Non-pigmented ciliary epithelial cell (primary cell): Measurements from ENCODE around the gene AGPAT3.
"Not testable (repeated sequence)": the region's sequence is repeated elsewhere in the genome, so short reads cannot be mapped to it uniquely, and the experiment has no call there.

Source experiments
- DNase-seq: peaks from one replicate; pipeline ENCODE4 v3.0.0-alpha.2; 2010; ENCODE audit warnings: low read depth

AGPAT3 gene

DNA sequence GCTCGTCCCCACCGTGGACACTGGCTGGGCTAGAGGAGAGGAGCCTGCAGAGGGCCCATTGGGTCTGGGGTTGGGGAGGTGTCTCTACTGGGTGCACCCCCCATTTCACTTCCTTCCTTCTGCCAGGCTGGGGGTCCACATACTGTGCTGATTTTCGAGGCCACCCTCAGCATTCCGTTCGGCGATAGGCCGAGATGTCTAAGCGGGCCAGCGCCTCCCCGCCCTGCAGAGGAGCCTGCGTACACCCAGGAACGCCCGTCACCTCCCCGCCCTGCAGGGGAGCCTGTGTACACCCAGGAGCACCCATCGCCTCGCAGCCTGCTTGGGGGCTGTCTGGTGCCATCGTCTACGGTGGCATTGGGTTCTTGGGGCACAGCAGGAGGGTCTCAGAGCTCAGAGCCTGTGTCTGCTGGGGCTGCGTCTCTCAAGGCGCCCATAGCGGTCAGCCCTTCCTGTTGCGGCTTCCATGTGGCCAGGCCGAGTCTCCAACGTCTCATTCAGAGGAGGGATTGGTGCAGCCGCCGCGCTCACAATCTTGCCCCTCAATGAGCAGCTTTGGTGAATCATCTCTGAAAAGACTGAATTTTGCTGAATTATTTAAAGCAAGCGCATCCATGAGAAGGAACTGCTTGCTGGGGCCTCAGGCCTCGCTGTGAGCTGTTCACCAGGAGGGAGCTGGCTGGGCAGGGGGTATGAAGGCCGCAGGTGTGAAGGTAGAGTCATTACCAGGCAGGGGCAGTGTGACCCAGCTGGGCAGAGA, 30.7 kb upstream of the AGPAT3 start:
- DNase-seq, result no peak

DNA sequence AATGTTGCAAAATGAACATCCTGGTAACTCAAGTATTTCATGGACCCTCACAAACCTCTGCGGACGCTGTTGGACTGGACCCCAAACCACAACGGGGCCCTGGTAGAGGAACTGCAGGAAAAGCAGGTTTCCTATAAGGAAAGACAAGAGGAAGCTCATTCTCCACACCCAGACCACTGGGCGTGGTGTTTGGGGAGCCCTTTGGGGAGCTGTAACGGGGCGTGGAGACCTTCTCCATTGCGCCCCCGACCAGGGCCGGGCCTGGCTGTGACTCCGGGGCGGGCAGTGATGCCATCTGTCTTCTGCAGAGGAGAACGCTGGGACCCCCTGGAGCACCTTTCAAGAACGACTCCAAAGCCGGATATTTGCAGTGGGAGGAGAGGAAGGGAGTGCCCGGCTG, 30.0 kb upstream of the AGPAT3 start:
- DNase-seq, result no peak

DNA sequence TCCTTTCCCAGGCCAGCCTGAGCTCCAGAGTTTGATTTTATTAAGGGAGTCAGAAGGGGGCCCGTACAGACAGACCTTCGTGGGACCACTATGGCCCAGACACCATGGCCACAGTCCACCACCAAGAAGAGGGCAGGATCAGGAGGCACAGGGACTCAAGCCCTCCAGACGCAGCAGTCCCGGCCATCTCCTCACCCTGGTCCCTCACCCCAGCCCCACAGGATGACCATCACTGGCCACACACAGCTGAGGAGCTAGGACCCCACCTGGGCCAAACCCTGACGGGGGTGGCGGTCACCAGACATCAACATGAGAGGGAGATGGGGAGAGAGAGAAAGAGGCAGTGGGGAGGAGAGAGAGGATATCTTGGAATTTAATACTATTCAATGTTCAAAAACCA, 29.2 kb upstream of the AGPAT3 start:
- DNase-seq, result no peak

DNA sequence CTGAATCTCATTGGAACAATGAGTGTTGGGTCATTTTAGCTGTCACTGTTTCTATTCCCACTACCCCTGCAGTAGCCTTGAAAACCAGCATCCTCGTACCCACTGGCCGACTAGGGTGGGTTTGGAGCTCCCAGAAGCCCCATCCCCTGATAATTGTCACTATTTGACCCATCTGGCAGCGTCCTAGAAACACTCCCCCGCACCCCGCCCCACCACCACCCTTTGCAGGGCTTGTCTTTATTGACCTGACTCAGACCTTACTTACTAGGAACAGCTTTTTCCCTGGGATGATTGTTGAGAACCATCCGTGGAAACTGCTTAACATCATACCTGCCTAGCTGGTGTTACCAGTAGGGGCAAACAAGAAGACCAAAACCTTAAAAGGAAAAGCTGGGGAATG, 28.4 kb upstream of the AGPAT3 start:
- DNase-seq, result no peak

DNA sequence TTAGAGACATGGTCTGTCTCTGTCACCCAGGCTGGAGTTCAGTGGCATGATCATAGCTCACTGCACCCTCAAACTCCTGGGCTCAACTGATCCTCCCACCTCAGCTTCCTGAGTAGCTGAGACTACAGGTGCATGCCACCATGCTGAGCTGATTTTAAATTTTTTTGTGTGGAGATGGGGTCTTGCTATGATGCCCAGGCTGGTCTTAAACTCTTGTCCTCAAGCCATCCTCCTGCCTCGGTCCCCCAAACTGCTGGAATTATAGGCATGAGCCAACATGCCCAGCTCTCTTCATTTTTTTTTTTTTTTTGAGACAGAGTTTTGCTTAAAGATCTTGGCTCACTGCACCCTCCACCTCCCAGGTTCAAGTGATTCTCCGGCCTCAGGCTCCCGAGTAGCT, 24.8 kb upstream of the AGPAT3 start:
- no peak for DNase-seq

DNA sequence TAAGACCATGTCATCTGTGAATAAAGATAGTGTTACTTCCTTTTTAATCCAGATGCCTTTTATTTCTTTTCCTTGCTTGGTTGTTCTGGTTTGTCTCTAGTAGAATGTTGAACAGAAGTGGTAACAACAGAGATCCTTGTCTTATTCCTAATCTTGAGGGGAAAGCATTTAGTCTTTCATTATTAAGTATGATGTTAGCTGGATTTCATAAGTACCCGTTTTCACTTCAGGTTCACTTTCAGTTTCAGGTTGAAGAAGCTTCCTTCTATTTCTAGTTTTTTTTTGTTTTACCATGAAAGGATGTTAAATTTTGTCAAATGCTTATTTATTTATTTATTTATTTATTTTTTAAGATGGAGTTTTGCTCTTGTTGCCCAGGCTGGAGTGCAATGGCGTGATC, 22.3 kb upstream of the AGPAT3 start:
- DNase-seq, result no peak

DNA sequence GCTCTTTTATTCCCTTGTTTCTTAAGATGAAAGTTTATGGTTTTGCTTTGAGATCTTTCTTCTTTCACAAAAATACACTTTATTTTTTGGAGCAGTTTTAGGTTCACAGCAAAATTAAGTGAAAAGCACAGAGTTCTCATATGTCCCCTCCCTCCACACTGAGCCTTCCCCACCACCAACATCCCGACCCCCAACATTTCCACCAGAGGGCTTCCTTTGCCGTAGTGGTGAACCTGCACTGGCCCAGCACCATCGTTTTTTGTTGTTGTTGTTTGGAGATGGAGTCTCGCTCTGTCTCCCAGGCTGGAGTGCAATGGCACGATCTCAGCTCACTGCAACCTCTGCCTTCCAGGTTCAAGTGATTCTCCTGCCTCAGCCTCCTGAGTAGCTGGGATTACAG, 20.1 kb upstream of the AGPAT3 start:
- not testable (repeated sequence) for DNase-seq

DNA sequence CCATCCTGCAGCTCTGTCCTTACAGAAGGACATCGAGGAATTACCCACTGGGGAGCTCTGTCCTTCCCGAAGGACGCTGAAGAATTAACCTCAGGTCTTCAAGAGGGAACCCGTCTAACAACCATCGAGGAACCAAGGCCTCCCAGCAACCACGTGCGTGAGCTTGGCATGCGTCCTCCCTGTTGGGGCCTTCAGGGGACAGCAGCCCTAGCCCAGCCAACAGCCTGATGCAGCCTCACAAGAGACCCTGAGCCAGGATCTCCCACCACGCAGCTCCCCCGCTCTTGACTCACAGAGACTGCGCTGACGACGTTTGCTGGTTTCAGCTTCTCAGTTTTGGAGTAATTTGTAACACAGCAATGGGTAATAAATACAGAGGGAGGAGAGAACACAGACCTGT, 19.6 kb upstream of the AGPAT3 start:
- DNase-seq, result no peak

DNA sequence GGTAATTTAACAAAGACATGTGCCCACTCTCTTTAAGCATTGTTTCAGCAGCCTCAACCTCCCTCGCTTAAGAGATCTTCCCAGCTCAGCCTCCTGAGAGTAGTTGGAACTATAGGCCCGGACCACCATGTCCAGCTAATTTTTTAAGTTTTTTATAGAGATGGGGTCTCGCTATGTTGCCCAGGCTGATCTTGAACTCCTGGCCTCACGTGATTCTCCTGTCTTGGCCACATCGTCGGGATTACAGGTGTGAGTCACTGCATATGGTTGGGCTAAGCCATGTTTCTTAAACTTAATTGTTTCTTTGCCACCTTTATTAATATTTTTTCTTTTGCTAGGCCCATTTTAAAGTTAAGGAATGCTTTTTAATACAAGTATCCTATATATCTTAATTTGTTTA, 18.6 kb upstream of the AGPAT3 start:
- DNase-seq, result no peak

DNA sequence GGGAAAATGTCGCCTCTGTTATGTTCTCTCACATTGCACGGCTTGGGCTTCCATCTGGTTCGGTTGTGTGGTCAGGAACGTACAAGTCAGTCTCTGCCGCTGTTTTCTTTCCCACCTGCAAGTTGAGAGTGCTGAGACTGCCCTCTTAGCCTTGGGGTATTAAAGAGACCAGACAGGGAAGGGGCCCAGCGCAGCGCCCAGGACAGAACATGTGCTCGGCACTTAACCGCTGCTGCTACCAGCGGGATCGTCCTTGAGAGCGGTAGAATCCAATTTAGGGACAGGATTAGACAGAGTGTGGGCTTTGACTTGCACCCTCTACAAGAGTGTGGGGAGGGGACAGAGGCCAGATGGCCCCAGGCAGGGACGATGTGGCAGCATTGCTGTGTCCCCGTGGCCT, 17.7 kb upstream of the AGPAT3 start:
- DNase-seq, result no peak

DNA sequence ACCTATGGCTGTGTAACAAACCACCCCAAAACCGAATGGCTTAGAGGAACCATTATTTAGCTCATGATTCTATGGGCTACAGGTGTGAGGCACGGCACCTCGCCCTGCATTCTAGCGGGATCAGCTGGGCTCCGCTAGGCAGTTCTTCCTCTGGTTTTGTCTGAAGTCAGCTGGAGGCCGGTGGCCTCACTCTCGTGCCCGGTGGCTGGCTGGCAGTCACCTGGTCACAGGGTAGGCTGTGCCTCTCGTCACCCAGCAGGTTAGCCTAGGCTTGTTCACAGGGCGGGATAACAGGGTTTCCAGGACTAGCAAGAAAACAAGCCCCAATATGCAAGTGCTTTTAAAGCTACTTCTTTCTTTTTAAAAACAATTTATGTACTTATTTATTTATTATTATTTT, 16.3 kb upstream of the AGPAT3 start:
- no peak for DNase-seq

DNA sequence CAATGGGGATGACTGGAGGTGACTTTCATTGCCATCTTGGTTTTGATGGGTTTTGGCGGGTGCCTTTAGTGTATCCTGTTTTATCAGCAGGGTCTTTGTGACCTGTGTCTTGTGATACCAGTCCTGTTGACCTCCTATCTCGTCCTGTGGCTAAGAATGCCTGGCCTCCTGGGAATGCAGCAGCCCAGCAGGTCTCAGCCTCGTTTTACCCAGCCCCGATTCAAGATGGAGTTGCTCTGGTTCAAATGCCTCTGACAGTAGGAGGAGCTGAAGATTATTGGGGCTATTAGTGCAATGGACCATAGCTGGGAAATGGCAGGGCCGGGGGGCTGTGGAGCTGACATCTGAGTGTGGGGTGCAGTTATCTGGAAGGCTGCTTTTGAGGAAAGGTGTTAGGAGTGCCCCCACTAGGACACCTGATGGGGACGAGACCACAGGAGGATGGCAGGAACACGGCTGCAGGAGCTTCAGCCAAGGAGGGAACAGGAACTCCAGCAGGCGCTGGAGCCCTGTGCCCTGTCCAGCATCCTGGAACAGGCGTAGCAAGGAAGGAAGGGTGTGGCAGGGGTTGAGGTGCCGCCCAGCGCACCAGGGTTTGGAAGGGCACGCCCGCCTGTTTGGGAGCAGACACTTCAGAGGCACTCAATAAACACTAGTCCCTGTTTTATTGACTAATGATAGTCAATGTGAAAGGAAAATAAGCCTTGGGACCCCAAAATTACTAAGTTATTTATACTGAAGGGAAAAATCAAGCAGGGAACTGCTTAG, 15.3 kb upstream of the AGPAT3 start:
- no peak for DNase-seq

DNA sequence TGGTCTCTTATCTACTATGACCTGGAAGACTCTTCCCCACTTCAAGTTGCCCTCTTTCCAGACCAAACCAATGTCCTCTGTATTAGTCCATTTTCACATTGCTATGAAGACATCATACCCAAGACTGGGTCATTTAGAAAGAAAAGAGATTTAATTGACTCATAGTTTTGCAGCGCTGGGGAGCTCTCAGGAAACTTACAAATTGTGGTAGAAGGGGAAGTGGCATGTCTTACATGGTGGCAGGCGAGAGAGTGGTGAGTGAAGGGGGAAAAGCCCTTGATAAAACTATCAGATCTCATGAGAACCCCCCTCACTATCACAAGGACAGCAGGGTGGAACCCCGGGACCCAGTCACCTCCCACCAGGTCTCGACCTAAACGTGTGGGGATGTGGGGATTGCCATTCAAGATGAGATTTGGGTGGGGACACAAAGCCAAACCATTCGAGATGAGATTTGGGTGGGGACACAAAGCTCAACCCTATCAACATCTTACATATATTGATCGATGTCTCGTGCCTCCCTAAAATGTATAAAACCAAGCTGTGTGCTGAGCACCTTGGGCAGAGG, 14.2 kb upstream of the AGPAT3 start:
- no peak for DNase-seq

DNA sequence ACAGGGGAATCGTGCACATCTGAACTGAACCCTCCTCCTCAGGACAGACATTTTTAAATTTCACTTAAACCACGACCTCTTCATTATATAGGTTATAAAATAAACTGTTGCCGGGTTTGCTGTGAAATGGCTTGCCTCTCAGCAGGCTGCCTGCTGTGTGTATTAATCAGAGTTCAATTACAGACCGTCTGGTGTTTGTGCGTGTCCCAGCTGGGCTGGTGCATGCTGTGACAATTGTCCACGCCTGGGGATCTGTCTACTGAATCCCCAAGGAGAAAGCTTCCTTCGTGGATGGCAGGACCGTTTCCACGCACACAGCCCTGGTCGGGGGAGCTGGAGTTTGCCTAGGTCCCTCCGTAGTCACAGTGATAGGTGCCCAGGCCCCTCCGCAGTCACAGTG, 13.4 kb upstream of the AGPAT3 start:
- no peak for DNase-seq

DNA sequence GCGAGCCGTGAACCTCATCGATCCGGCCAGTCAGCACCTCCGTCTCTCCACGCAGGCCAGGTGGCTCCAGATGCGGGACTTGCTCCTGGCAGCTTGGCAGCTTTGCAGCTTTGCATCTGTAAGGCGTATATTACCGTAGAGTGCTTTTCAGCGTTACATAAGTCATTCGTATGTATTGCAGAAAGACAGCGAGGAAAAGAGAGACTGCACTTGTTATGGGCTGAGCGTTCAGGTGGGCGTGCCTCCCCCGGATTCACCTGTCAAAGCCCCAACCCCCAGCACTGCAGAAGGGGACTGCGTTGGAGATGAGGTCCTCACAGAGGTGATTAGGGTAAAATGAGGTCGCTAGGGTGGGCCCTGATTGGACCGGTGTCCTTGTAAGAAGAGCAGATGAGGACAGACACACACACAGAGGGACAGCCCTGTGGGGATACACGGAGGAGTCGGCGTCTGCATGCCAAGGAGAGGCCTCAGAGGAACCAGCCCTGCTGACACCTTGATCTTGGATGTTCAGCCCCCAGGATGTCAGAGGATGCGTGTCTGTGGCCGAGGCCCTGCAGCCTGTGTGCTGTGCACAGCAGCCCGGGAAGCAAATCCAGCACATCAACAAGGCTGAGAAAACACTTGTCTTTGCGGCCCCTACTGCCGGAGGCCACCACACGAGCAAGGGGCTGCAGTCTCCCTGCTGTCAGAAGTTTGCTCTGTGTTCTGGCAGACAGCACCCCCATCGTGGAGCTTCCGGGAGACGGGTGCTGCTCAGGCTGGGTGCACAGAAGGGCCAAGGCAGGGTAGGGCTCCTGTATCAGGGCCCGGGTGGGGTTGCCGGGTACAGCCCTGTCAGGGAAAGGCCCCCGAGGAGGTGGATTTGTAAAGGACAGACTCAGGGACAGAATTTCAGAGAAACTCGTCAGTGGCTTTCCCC, 10.9 kb upstream of the AGPAT3 start:
- DNase-seq, result no peak

DNA sequence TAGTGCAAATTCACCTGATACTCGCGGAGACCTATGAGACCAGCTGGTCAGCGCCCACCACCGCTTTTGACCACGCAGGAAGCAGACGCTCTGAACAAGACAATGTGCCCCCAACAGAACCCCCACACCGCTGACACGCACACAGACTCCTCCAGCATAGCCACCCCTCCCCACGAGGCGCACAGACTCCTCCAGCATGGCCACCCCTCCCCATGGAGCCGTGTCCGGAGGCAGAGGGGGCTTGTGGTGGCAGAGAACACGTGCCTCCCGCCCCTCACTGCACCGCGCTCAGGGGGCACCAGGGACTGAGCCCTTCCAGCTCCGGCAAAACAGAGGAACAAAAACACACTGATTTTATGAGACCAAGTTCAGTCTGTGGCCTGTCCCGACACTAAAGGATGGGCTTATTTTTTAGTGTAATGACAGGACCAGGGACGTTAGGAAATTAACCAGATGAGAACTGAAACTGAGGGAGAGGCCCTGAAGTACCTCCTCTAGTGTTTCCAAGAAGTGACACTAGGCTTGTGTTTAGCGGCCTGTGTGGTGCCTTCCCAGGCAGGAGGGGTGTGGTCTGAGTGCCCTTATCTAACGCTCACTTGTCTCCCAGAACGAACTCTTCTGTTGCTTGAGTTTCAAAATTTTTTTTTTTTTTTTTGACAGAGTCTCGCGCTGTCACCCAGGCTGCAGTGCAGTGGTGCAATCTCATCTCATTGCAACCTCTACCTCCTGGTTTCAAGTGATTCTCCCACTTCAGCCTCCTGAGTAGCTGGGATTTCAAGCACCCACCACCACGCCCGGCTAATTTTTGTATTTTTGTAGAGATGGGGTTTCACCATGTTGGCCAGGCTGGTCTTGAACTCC, 10.0 kb upstream of the AGPAT3 start:
- DNase-seq, result no peak

DNA sequence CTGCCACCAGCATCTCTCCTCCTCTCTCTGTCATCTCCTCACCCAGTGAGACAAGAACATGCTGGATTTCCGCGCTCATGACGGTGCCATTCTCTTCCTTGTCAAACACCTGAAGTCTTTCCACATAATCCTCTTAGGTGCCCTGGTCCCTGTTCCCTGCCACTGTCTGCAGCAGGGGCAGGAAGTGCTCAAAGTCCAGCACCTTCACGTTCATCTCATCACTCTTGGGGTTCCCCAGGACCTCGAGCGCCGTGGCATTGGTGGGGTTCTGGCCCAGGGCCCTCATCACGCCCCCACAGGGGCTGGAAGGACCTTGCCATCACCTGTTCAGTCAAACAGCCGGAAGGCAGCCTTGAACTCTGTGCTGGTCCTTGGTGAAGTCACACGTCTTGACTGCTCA, 9.1 kb upstream of the AGPAT3 start:
- no peak for DNase-seq

DNA sequence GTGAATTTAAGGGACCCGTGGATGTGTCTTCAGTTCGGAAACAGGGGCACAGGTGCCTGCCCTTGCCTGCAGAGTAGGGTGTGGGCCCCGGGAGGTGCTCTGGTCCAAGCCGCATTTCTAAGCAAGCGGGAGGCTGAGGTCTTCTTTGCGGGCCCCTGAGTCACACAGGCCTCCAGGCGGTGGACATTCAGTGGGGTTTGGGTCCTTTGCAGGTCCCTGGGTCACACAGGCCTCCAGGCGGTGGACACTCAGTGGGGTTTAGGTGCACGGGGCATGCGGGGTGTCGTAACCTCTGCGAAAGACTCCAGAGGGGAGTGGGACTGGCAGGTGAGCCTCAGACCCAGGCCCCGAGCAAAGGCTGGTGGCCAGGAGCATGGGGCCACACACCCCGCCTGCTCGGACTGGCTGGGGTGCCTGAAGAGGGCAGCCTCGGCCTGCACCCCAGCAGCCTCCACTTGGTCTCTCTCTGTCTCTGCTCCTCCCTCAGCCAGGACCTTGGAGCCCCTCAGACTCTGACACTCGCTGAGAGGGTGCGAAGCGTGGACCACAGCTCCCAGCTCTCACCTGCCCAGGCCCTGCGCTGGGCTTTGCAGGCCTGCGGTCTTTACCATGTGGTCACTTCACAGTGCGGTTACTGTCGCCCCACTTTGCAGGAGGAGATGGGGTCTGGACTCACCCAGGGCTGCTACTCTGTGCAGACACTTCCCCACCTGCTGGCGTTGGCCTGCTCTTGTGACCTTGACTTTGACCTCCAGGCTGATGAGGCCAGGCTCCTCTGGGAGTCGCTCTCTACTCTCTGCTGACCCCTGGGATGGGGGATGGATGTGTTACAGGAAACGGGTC, 6.0 kb upstream of the AGPAT3 start:
- DNase-seq, result no peak

DNA sequence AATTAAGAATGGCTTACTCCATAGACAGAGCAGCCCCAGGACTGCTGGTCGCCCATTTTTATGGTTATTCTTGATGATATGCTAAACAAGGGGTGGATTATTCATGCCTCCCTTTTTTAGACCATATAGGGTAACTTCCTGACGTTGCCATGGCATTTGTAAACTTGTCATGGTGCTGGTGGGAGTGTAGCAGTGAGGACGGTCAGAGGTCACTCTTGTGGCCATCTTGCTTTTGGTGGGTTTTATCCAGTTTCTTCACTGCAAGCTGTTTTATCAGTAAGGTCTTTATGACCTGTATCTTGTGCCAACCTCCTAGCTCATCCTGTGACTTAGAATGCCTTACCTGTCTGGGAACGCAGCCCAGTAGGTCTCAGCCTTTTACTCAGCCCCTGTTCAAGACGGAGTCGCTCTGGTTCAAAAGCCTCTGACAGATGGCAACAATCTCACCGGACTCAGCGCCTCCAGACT, 5.2 kb upstream of the AGPAT3 start:
- DNase-seq, result no peak

DNA sequence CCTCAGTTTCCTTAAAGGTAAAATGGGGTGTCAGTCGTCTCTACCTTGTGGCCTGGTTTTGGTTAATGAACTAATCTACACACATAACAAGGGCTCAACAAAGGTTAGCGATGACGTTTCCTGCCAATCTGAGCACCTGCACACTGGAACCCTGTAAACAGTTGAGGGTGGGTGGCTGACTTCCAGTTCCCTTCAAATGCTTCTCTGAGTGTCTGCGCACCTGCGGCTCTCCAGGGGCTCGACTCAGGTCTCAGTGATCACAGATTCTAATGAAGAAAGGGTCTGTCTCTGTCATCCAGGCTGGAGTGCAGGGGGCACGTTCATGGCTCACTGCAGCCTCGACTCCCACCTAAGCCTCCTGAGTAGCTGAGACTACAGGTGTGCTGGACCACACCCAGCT, 3.3 kb upstream of the AGPAT3 start:
- DNase-seq, result no peak
